Measurements from ENCODE around the gene FXYD6. TPM values are rescaled to one million over a fixed set of nuclear protein-coding genes. Genes with fewer than 3 reads are reported as not detected.
A peak's percentile ranks its signal among the peaks of the same experiment; 100 is the strongest.

The FXYD6 gene
- total RNA-seq, 2 experiments from 2014 or later: not detected

DNA sequence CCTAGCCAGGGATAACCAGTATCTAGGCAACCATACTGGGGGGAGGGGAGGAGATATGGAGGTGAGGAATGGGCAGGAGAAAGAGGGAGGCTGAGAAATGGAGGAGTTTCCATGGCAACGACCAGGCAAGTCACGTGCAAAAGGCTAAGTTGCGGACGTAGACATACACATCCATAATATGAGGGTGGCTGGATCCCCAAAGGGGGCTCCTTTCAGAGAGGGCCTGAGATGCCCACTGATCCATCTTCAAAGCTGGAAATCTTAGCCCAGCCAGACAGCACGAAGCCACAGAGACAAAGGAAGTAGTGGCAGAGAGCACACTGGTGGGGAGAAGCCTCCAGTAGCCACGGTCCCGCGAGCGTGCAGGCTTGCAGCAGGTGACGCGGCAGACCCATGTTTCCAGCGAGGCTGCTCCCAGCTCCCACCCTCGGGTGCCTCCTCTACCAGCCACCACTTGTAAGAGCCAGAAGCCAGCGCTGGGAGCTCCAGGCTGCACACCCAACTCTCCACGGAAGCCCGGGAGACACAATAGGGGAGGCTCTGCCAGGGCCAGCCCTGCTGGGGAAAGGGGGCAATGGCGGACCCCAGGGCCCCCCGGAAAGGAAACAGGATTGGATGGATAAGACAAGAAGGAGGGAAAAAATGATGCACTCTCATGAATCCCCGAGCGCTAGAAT is 938 bp downstream of the FXYD6 start:
- CTCF ChIA-PET: interaction anchor here (2.8 kb wide), 1 partner anchor 71 kb away, joined by 9 read pairs; no protein-coding TSS in a partner anchor

DNA sequence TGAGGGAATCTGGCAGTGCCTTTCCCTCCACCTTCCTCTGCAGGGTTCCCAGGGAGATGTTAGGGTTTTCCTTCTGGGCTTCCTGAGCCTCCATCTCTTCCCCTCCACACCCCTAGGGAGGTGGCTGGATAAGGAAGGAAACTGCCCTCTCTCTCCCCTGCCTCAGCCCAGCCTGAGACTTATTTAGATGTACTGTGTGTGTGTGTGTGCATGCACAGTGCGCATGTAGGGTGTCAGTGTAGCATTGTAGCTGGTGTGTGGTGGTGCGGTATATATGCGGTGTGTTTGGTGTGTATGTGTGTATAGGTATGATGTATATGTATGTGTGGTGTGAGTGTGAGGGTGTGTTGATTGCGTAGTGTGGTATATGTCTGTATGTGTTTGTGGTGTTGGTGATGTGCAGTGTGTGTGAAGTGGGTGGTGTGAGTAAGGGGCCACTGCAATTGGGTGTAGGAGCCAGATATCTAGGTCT is 1.5 kb downstream of the FXYD6 start:
- H3K4me3 Mint-ChIP-seq: peak overlapping the region; percentile 0
- peaks cover 48% of the 10 kb centered on the region for H3K27me3 Mint-ChIP-seq
- no peaks in the 10 kb centered on the region for H3K36me3 Mint-ChIP-seq (ENCODE audit: low read depth)
- no peak overlapping the region for H3K27ac Mint-ChIP-seq
- TF ChIP-seq, protein P1, sequence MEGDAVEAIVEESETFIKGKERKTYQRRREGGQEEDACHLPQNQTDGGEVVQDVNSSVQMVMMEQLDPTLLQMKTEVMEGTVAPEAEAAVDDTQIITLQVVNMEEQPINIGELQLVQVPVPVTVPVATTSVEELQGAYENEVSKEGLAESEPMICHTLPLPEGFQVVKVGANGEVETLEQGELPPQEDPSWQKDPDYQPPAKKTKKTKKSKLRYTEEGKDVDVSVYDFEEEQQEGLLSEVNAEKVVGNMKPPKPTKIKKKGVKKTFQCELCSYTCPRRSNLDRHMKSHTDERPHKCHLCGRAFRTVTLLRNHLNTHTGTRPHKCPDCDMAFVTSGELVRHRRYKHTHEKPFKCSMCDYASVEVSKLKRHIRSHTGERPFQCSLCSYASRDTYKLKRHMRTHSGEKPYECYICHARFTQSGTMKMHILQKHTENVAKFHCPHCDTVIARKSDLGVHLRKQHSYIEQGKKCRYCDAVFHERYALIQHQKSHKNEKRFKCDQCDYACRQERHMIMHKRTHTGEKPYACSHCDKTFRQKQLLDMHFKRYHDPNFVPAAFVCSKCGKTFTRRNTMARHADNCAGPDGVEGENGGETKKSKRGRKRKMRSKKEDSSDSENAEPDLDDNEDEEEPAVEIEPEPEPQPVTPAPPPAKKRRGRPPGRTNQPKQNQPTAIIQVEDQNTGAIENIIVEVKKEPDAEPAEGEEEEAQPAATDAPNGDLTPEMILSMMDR (IDR thresholded peaks at IDR 0.05): no peak
- intact Hi-C loops (cut with micrococcal nuclease): no loop called here
- H3K4me1 Mint-ChIP-seq (ENCODE audit: low read depth): peaks cover 20% of the 10 kb centered on the region
- CTCF ChIA-PET: no interaction called here
- no peak for DNase-seq
- H3K9me3 Mint-ChIP-seq: no peaks in the 10 kb centered on the region
- POLR2A ChIA-PET: interaction anchor here (0.7 kb wide), 1 partner anchor 251 kb away, joined by 4 read pairs; no protein-coding TSS in a partner anchor
- ATAC-seq: peak; percentile 42

More for the DNA sequence above, 938 bp downstream of the FXYD6 start:
- Mint-ChIP-seq H3K9me3 (no peaks in the 10 kb centered on the region), H3K36me3 (ENCODE audit: low read depth) (no peaks in the 10 kb centered on the region), H3K27ac (no peak overlapping the region), H3K27me3 (peaks cover 50% of the 10 kb centered on the region), H3K4me1 (ENCODE audit: low read depth) (peaks cover 20% of the 10 kb centered on the region), H3K4me3 (peak overlapping the region; percentile 71)
- POLR2A ChIA-PET: interaction anchor here (0.7 kb wide), 1 partner anchor 251 kb away, joined by 4 read pairs; no protein-coding TSS in a partner anchor
- intact Hi-C loops (cut with micrococcal nuclease): no loop called here
- TF ChIP-seq, protein P1 (IDR thresholded peaks at IDR 0.05): no peak
- ATAC-seq: peak; percentile 45
- DNase-seq: peak; percentile 32

DNA sequence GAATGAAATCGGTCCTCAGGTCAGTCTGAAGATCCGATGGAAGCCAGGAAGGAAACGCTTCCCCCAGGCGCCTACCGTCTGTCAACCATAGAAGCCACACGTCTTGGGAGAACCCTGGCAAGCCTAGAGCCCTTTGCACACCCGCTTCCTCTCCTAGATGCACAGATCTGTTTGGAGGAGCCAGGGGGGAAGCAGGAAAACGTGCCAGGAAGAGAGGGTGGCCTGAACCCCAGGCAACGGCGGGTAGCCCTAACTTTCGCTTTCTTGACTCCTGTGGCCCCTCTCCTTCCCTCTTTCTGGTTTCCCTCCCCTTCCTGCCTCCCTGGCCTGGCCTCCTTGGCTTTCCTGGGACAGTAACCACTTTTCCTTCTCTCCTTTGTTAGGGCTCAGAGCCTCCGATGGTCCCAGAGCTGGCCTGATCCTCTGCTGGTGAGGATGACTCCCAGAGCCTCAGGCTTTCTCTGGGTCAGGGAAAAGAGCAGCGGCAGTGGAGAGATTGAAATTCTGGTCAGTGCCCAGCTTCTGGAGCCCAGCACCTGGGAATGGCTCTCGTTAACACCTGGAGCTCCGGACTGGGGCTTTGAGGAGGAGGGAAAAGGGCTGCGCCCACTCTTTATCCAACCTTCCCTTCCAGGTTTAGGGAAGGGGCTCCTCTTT is 2.1 kb downstream of the FXYD6 start:
- POLR2A ChIA-PET: no interaction called here
- peaks cover 48% of the 10 kb centered on the region for H3K27me3 Mint-ChIP-seq

DNA sequence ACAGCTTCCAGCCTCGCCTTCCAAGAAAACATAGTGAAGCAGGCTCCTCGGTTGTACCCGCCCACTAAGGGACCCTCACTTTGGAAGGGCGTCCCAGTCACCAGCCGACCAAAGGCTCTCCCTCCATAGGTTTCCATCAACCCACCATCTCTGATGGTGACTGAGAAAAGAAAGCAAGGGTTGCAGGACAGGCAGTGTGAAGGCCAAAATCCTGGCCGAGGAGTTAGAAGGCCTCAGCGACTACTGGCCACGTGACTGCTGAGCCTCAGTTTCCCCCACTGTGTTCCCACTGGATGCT is 2.7 kb downstream of the FXYD6 start:
- no peak for ATAC-seq
- TF ChIP-seq, protein P1 (IDR thresholded peaks at IDR 0.05): no peak
- no peaks in the 10 kb centered on the region for H3K9me3 Mint-ChIP-seq
- ChIA-PET POLR2A (interaction anchor here (0.7 kb wide), 1 partner anchor 164 kb away, joined by 3 read pairs; no protein-coding TSS in a partner anchor), CTCF (interaction anchor here (2.0 kb wide), 1 partner anchor 30 kb away, joined by 7 read pairs; no protein-coding TSS in a partner anchor)
- H3K27me3 Mint-ChIP-seq: peaks cover 45% of the 10 kb centered on the region
- DNase-seq: no peak
- H3K4me3 Mint-ChIP-seq: no peak overlapping the region
- intact Hi-C loops (cut with micrococcal nuclease): no loop called here
- H3K27ac Mint-ChIP-seq: no peak overlapping the region
- no peaks in the 10 kb centered on the region for H3K36me3 Mint-ChIP-seq (ENCODE audit: low read depth)
- H3K4me1 Mint-ChIP-seq (ENCODE audit: low read depth): peaks cover 20% of the 10 kb centered on the region

More for the DNA sequence above, 2.1 kb downstream of the FXYD6 start:
- ATAC-seq: no peak
- intact Hi-C loops (cut with micrococcal nuclease): no loop called here
- no peak overlapping the region for H3K27ac Mint-ChIP-seq
- no peaks in the 10 kb centered on the region for H3K9me3 Mint-ChIP-seq
- DNase-seq: no peak
- TF ChIP-seq, protein P1 (IDR thresholded peaks at IDR 0.05): no peak
- no peaks in the 10 kb centered on the region for H3K36me3 Mint-ChIP-seq (ENCODE audit: low read depth)
- CTCF ChIA-PET: no interaction called here
- H3K4me1 Mint-ChIP-seq (ENCODE audit: low read depth): peaks cover 20% of the 10 kb centered on the region
- H3K4me3 Mint-ChIP-seq: no peak overlapping the region

All from activated CD8-positive, alpha-beta T cell treated with anti-CD3 and anti-CD28 coated beads for 36 hours (primary cell).